WTC11 (cell line): Measurements from ENCODE around the gene PTPRS. TPM values are rescaled to one million over a fixed set of nuclear protein-coding genes. Genes with fewer than 3 reads are reported as not detected.

Experiments
- ATAC-seq: fragments of 200-7000 bp; cut with Tn5 transposase; 2 replicates; pipeline ENCODE4 v1.10.0; 2021; ENCODE audit warnings: mild to moderate bottlenecking, moderate library complexity
- CTCF ChIA-PET: fragments of 300-600 bp; sonication (Branson Sonifier 250); formaldehyde crosslinking; loops from one replicate; lab custom pipeline; 2021; ENCODE audit warnings: antibody characterized with exemption; lab: Charles Lee
- POLR2A ChIA-PET: fragments of 350-600 bp; sonication (Branson Sonifier 250); formaldehyde crosslinking; loops from one replicate; lab custom pipeline; 2021; ENCODE audit warnings: antibody characterized with exemption; lab: Charles Lee
- DNase-seq: peaks from one replicate; pipeline ENCODE4 v3.0.0; 2021; ENCODE audit warnings: low spot score
- H3K27ac Mint-ChIP-seq: 2 replicates; pipeline ENCODE4 v1.8.0; 2021; ENCODE audit warnings: mixed read lengths
- H3K27me3 Mint-ChIP-seq: 2 replicates; pipeline ENCODE4 v1.8.0; 2021; ENCODE audit warnings: low read depth, mild to moderate bottlenecking, moderate library complexity, mixed read lengths
- H3K36me3 Mint-ChIP-seq: 2 replicates; pipeline ENCODE4 v1.8.0; 2021; ENCODE audit warnings: mixed read lengths
- H3K4me1 Mint-ChIP-seq: 2 replicates; pipeline ENCODE4 v1.8.0; 2022; ENCODE audit warnings: mixed read lengths
- H3K4me3 Mint-ChIP-seq: 2 replicates; pipeline ENCODE4 v1.8.0; 2021; ENCODE audit warnings: mild to moderate bottlenecking, moderate library complexity, mixed read lengths
- H3K9me3 Mint-ChIP-seq: 2 replicates; pipeline ENCODE4 v1.8.0; 2021; ENCODE audit warnings: mixed read lengths
- JAZF1 ChIP-seq: fragments of 250-450 bp; sonication (Bioruptor Pico); IDR thresholded peaks from 2 replicates; pipeline ENCODE4 v1.9.0; 2021; ENCODE audit warnings: moderate library complexity, mild to moderate bottlenecking, inconsistent platforms
- NR3C1 ChIP-seq: sonication (generic); formaldehyde crosslinking; conservative IDR thresholded peaks from 2 replicates; pipeline ENCODE4 v1.8.1; 2023; ENCODE audit warnings: low read depth, mild to moderate bottlenecking, missing genetic modification reagents
- SP1 ChIP-seq: sonication (generic); formaldehyde crosslinking; conservative IDR thresholded peaks from 2 replicates; pipeline ENCODE4 v1.8.1; 2022; ENCODE audit warnings: missing genetic modification reagents
- ZNF317 ChIP-seq: sonication (generic); formaldehyde crosslinking; IDR thresholded peaks from 2 replicates; pipeline ENCODE4 v1.8.1; 2023; ENCODE audit warnings: low read depth, mild to moderate bottlenecking, moderate library complexity, missing genetic modification reagents, borderline replicate concordance
- total RNA-seq: library from RNA; stranded (reverse); gene quantifications from 3 replicates; pipeline ENCODE4 v1.2.3, GENCODE V29; 2021

The PTPRS gene
- total RNA-seq, 1 experiment from 2014 or later, result 201 TPM

- DNase-seq (no peak), ATAC-seq (no peak)
- H3K9me3 Mint-ChIP-seq, result no peaks in the 10 kb centered on the region
- peaks cover 22% of the 10 kb centered on the region for H3K4me1 Mint-ChIP-seq
- H3K27ac Mint-ChIP-seq, result 0 out of 2 replicates have a peak overlapping the region, but pooled peaks have one; percentile 29
- ChIA-PET POLR2A (no interaction called here), CTCF (interaction anchor here (0.6 to 1.6 kb wide), 6 partner anchors 9 to 137 kb away, joined by 3 to 6 read pairs (median 5); no protein-coding TSS in a partner anchor)
- H3K36me3 Mint-ChIP-seq, result no peaks in the 10 kb centered on the region
- peak overlapping the region; percentile 68 for H3K4me3 Mint-ChIP-seq
- H3K27me3 Mint-ChIP-seq, result no peaks in the 10 kb centered on the region
- TF ChIP-seq NR3C1 (CRISPR knock-in tag) (no peak), JAZF1 (CRISPR knock-in tag) (no peak), ZNF317 (CRISPR knock-in tag) (no peak), SP1 (CRISPR knock-in tag) (no peak)
Observed at GRCh38 chr19:5291588-5292193, 48.9 kb downstream of the PTPRS start.

Other genes with a start within 250 kb of the PTPRS start
- gene ZNRF4, start 114.6 kb upstream of the PTPRS start, total RNA-seq, result not detected in 3 replicates
- gene TINCR, start 227.1 kb upstream of the PTPRS start, total RNA-seq, result 0.60 to 0.85 TPM (median 0.76 TPM) in 3 replicates